HG03342 (cell line): ENCODE measurements around the gene ALPI.

Experiments
- ATAC-seq: cut with Tn5 transposase; IDR thresholded peaks from one replicate; pipeline ENCODE4 v1.9.1; 2021; ENCODE audit warnings: mild to moderate bottlenecking, moderate library complexity; ENCODE audit not compliant: unreplicated experiment

ALPI gene

GRCh38 chr2:232483311-232483922, 27.5 kb downstream of the ALPI start:
- no peak for ATAC-seq

GRCh38 chr2:232483923-232484627, 28.1 kb downstream of the ALPI start:
- ATAC-seq, result no peak

- no peak for ATAC-seq
Measured at GRCh38 chr2:232484628-232485347, 28.8 kb downstream of the ALPI start.

- ATAC-seq, result no peak
Measured at GRCh38 chr2:232485348-232485756, 29.4 kb downstream of the ALPI start.

GRCh38 chr2:232485757-232486557, 30.0 kb downstream of the ALPI start:
- no peak for ATAC-seq

GRCh38 chr2:232486558-232487384, 30.8 kb downstream of the ALPI start:
- ATAC-seq, result no peak

GRCh38 chr2:232487385-232488096, 31.6 kb downstream of the ALPI start, which contains the start of gene ECEL1:
Gene ECEL1, minus strand, starts transcription at chr2:232487834. Its CDS starts 1,181 bp downstream, at chr2:232486653.
- no peak for ATAC-seq

- no peak for ATAC-seq
Measured at GRCh38 chr2:232488097-232488711, 32.3 kb downstream of the ALPI start.

GRCh38 chr2:232488721-232489300, 32.9 kb downstream of the ALPI start:
- ATAC-seq, result no peak

- no peak for ATAC-seq
Measured at GRCh38 chr2:232489516-232490220, 33.7 kb downstream of the ALPI start.

GRCh38 chr2:232490221-232491138, 34.5 kb downstream of the ALPI start:
- no peak for ATAC-seq

GRCh38 chr2:232491139-232491780, 35.3 kb downstream of the ALPI start:
- no peak for ATAC-seq

GRCh38 chr2:232492236-232492848, 36.4 kb downstream of the ALPI start:
- no peak for ATAC-seq

GRCh38 chr2:232492963-232493700, 37.2 kb downstream of the ALPI start:
- no peak for ATAC-seq

- no peak for ATAC-seq
Measured at GRCh38 chr2:232493701-232494474, 37.9 kb downstream of the ALPI start.
